ENCODE results near the gene STX5. TPM values are rescaled to one million over a fixed set of nuclear protein-coding genes. Genes with fewer than 3 reads are reported as not detected.

STX5 gene
- total and polyA plus RNA-seq, 9 of the 15 experiments (the other 6 are each of a cell fraction or from before 2014, with no cell fraction given), result 2.8 to 28.6 (median 23.7) TPM

DNA sequence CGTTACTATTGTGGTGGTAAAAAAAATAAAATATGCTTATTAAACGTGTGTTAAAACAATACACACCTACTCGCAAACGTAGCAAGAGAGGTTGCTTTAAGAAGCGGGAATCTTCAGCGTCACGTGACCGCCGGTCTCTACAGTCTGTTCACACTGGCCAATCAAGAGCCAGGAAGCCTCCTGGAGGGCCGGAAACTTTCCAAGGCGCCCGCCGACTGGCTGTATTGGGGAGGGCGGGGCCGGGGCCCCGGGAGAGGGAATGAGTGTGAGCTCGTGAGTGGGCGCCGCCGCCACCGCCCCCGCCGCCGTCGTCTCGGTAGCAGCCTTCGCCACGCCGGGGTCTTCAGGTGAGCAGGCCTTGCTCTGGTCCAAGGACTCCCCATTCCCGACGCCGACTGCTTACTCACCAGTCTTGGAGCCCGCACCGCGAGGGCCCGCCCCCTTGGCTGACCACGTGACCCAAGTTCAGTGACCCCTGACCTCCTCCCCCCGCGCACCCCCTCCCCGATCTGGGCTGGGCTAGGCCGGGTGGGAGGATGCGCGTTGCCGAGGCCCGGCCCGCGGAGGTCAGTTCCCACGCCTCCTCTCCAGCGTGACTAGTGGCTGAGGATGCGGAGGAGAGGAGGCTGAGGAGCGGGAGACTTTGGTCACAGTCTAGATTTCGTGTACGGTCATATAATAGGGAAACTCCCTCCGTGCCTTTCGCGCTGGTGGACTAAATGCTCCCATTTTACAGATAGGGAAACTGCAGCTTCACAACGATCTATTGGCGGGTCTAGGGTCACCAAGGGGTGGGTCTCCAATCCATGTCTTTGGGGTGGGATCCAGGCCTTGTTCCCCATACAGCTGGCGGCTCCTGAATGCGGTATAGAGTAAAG is 60.5 kb downstream of the STX5 start, which contains the start of gene TAF6L (continued):
- TF ChIP-seq SMAD4 (CRISPR knock-in tag; conservative IDR thresholded peaks at IDR 0.05) (0 out of 2 replicates have a peak, but pooled peaks have one; percentile 20), FOXK2 (conservative IDR thresholded peaks at IDR 0.05 in 1 of 2, IDR thresholded peaks at IDR 0.05 in 1 of 2; ENCODE audit: low read depth in 2 of 2) (peak in 1 of 2 experiments; percentile 82; a peak in 1 of 4 replicates), TEAD4 (IDR thresholded peaks at IDR 0.05; ENCODE audit: low read length) (0 out of 2 replicates have a peak, but pooled peaks have one; percentile 39), TEAD4 (CRISPR knock-in tag; IDR thresholded peaks at IDR 0.05; ENCODE audit: borderline replicate concordance) (no peak), NFE2L1 (tag; IDR thresholded peaks at IDR 0.05; ENCODE audit: borderline replicate concordance, low read depth) (no peak), KLF16 (IDR thresholded peaks at IDR 0.05) (no peak), JUNB (CRISPR knock-in tag; conservative IDR thresholded peaks at IDR 0.05) (no peak), MED1 (CRISPR knock-in tag; IDR thresholded peaks at IDR 0.05; ENCODE audit: borderline replicate concordance) (no peak), GABPB1 (CRISPR knock-in tag; IDR thresholded peaks at IDR 0.05) (peak; percentile 74), RFX1 (IDR thresholded peaks at IDR 0.05) (no peak), ZBTB17 (CRISPR knock-in tag; IDR thresholded peaks at IDR 0.05) (no peak), ZNF24 (IDR thresholded peaks at IDR 0.05) (no peak), EHMT2 (IDR thresholded peaks at IDR 0.05) (no peak), NCOA2 (IDR thresholded peaks at IDR 0.05; ENCODE audit: partially characterized antibody in 2 of 2) (no peak), ZNF263 (CRISPR knock-in tag; IDR thresholded peaks at IDR 0.05; ENCODE audit: borderline replicate concordance) (peak; percentile 24; the same call in 1 of the 2 replicates), RFX5 (IDR thresholded peaks at IDR 0.05; ENCODE audit: low read depth, low read length) (no peak), POLR2A (conservative IDR thresholded peaks at IDR 0.05) (peak; percentile 86), POLR2H (tag; IDR thresholded peaks at IDR 0.05; ENCODE audit: low read depth) (peak; percentile 71), SUPT5H (IDR thresholded peaks at IDR 0.05) (peak; percentile 81), YBX1 (IDR thresholded peaks at IDR 0.05) (no peak), HDGF (IDR thresholded peaks at IDR 0.05) (no peak), ZNF445 (CRISPR knock-in tag; IDR thresholded peaks at IDR 0.05; ENCODE audit: low read depth) (no peak), ZNF324 (CRISPR knock-in tag; IDR thresholded peaks at IDR 0.05) (no peak), ZNF274 (IDR thresholded peaks at IDR 0.05; ENCODE audit: borderline replicate concordance, low read depth, low read length) (no peak), PPARD (CRISPR knock-in tag; IDR thresholded peaks at IDR 0.05) (no peak)
- TF ChIP-seq, protein P1, sequence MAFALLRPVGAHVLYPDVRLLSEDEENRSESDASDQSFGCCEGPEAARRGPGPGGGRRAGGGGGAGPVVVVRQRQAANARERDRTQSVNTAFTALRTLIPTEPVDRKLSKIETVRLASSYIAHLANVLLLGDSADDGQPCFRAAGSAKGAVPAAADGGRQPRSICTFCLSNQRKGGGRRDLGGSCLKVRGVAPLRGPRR (CRISPR knock-in tag; IDR thresholded peaks at IDR 0.05), result no peak
- TF ChIP-seq, protein P2, sequence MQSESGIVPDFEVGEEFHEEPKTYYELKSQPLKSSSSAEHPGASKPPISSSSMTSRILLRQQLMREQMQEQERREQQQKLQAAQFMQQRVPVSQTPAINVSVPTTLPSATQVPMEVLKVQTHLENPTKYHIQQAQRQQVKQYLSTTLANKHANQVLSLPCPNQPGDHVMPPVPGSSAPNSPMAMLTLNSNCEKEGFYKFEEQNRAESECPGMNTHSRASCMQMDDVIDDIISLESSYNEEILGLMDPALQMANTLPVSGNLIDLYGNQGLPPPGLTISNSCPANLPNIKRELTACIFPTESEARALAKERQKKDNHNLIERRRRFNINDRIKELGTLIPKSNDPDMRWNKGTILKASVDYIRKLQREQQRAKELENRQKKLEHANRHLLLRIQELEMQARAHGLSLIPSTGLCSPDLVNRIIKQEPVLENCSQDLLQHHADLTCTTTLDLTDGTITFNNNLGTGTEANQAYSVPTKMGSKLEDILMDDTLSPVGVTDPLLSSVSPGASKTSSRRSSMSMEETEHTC (IDR thresholded peaks at IDR 0.05), result peak; percentile 54; the same call in 1 of the 2 replicates
- TF ChIP-seq, protein P3, sequence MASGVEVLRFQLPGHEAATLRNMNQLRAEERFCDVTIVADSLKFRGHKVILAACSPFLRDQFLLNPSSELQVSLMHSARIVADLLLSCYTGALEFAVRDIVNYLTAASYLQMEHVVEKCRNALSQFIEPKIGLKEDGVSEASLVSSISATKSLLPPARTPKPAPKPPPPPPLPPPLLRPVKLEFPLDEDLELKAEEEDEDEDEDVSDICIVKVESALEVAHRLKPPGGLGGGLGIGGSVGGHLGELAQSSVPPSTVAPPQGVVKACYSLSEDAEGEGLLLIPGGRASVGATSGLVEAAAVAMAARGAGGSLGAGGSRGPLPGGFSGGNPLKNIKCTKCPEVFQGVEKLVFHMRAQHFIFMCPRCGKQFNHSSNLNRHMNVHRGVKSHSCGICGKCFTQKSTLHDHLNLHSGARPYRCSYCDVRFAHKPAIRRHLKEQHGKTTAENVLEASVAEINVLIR (CRISPR knock-in tag; IDR thresholded peaks at IDR 0.05), result 0 out of 2 replicates have a peak, but pooled peaks have one; percentile 4

All from K562 (cell line).